CD8-positive, alpha-beta memory T cell (primary cell): ENCODE data around the gene TEX22. TPM values are rescaled to one million over a fixed set of nuclear protein-coding genes. Genes with fewer than 3 reads are reported as not detected.
A peak's percentile ranks its signal among the peaks of the same experiment; 100 is the strongest.

Source experiments
- CTCF ChIA-PET: fragments of 350-600 bp; sonication (Branson Sonifier 250); formaldehyde crosslinking; loops from one replicate; lab custom pipeline; 2021; ENCODE audit warnings: antibody characterized with exemption; lab: Charles Lee
- POLR2A ChIA-PET: fragments of 350-600 bp; sonication (Branson Sonifier 250); formaldehyde crosslinking; loops from one replicate; lab custom pipeline; 2021; ENCODE audit warnings: antibody characterized with exemption; lab: Charles Lee
- DNase-seq, 5 donors: peaks; one replicate each; pipeline versions ENCODE4 v3.0.0 to v3.0.0-alpha.2; 2020 to 2022; ENCODE audit warnings: mixed read lengths in 1 of 5
- H3K27ac ChIP-seq: one replicate; pipeline ENCODE4 v1.7.0; 2013; ENCODE audit warnings: low read depth, mild to moderate bottlenecking, low read length, moderate library complexity
- H3K27me3 ChIP-seq: 2 replicates; pipeline ENCODE4 v1.7.0; 2013; ENCODE audit warnings: low read length, mild to moderate bottlenecking; ENCODE audit not compliant: insufficient read depth, poor library complexity, severe bottlenecking
- H3K36me3 ChIP-seq: 2 replicates; pipeline ENCODE4 v1.7.0; 2013; ENCODE audit warnings: mild to moderate bottlenecking, low read length, moderate library complexity; ENCODE audit not compliant: insufficient read depth
- H3K4me1 ChIP-seq: 2 replicates; pipeline ENCODE4 v1.7.0; 2013; ENCODE audit warnings: mild to moderate bottlenecking, low read length, moderate library complexity; ENCODE audit not compliant: insufficient read depth
- H3K4me3 ChIP-seq: 2 replicates; pipeline ENCODE4 v1.7.0; 2013; ENCODE audit warnings: mild to moderate bottlenecking, low read length
- H3K9me3 ChIP-seq: 2 replicates; pipeline ENCODE4 v1.7.0; 2013; ENCODE audit warnings: mild to moderate bottlenecking, low read length
- H3K27ac Mint-ChIP-seq, 8 donors: one replicate each; pipeline ENCODE4 v1.8.0; 2020 to 2021; ENCODE audit warnings: mixed read lengths in 8 of 8, mild to moderate bottlenecking in 6 of 8, inconsistent platforms in 3 of 8, moderate library complexity in 3 of 8
- H3K27me3 Mint-ChIP-seq, 2 donors: one replicate each; pipeline ENCODE4 v1.8.0; 2020 to 2021; ENCODE audit warnings: mixed read lengths in 2 of 2, mild to moderate bottlenecking in 1 of 2, moderate library complexity in 1 of 2
- H3K36me3 Mint-ChIP-seq, 3 donors: one replicate each; pipeline ENCODE4 v1.8.0; 2020 to 2021; ENCODE audit warnings: mixed read lengths in 3 of 3, inconsistent platforms in 1 of 3, mild to moderate bottlenecking in 1 of 3
- H3K4me1 Mint-ChIP-seq, 3 donors: one replicate each; pipeline ENCODE4 v1.8.0; 2020 to 2021; ENCODE audit warnings: mixed read lengths in 3 of 3, inconsistent platforms in 1 of 3, mild to moderate bottlenecking in 1 of 3
- H3K4me3 Mint-ChIP-seq, 7 donors: one replicate each; pipeline ENCODE4 v1.8.0; 2020 to 2021; ENCODE audit warnings: mixed read lengths in 7 of 7, mild to moderate bottlenecking in 6 of 7, moderate library complexity in 4 of 7, inconsistent platforms in 2 of 7
- H3K9me3 Mint-ChIP-seq, 5 donors: one replicate each; pipeline ENCODE4 v1.8.0; 2020 to 2022; ENCODE audit warnings: mixed read lengths in 5 of 5, mild to moderate bottlenecking in 3 of 5, moderate library complexity in 2 of 5, inconsistent platforms in 1 of 5
- polyA plus RNA-seq: library from polyadenylated mRNA; unstranded; fragments of 300-500 nt; fragmentation: Illumina TruSeq; gene quantifications from one replicate; pipeline ENCODE4 v1.2.3, GENCODE V29; 2021
- total RNA-seq, 2 experiments: library from RNA; stranded (reverse); gene quantifications; one replicate each; pipeline ENCODE4 v1.2.3, GENCODE V29; 2021

The TEX22 gene
- total and polyA plus RNA-seq, 3 experiments from 2014 or later = 0.08 to 2.9 (median 1.4) TPM

DNA sequence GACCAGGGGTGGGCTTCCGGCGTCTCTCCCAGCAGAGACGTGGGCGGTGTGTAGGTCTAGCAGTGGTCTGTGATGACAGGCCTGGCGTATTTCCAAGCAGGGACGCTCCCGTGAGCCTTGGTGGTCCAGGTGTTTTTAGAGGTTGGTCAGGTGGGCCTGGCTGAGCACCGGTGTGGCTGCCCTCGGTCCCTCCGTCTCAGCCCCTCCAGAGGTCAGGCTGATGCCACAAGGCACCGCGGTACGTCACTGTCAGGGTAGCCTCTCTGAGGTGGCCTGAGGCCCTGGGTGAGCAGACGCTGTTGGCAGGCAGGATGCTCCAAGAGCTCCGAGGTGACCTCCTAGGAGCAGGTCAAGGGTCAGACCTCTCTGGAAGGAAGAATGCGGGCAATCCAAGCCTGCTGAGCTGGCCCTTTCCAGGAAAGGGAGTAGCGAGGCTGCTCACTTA is 34.8 kb downstream of the TEX22 start:
- H3K27me3 ChIP-seq = no peaks in the 10 kb centered on the region
- Mint-ChIP-seq H3K9me3 (no peaks in the 10 kb centered on the region), H3K27ac (peak overlapping the region in 1 of 8 donors; percentile 26), H3K36me3 (peaks cover 2 to 23% (median 7%) of the 10 kb centered on the region in 3 donors), H3K4me3 (no peak overlapping the region), H3K4me1 (peaks cover 13 to 25% (median 23%) of the 10 kb centered on the region in 3 donors), H3K27me3 (no peaks in the 10 kb centered on the region)
- H3K4me3 ChIP-seq = no peak overlapping the region
- no peaks in the 10 kb centered on the region for H3K9me3 ChIP-seq
- no peak overlapping the region for H3K27ac ChIP-seq
- ChIA-PET POLR2A (no interaction called here), CTCF (no interaction called here)
- no peaks in the 10 kb centered on the region for H3K36me3 ChIP-seq
- no peak for DNase-seq
- no peaks in the 10 kb centered on the region for H3K4me1 ChIP-seq

- Mint-ChIP-seq H3K4me3 (no peak overlapping the region), H3K27me3 (no peaks in the 10 kb centered on the region), H3K36me3 (peaks cover 0 to 9% (median 2%) of the 10 kb centered on the region in 3 donors), H3K27ac (no peak overlapping the region), H3K4me1 (peaks cover 9 to 20% (median 17%) of the 10 kb centered on the region in 3 donors), H3K9me3 (no peaks in the 10 kb centered on the region)
- Histone ChIP-seq H3K27ac (no peak overlapping the region), H3K4me3 (no peak overlapping the region), H3K9me3 (no peaks in the 10 kb centered on the region), H3K27me3 (no peaks in the 10 kb centered on the region), H3K36me3 (no peaks in the 10 kb centered on the region), H3K4me1 (no peaks in the 10 kb centered on the region)
- ChIA-PET POLR2A (no interaction called here), CTCF (interaction anchor here (2.2 kb wide), 1 partner anchor 45 kb away, joined by 4 read pairs; no protein-coding TSS in a partner anchor)
- no peak for DNase-seq
Observed at GRCh38 chr14:105436402-105436801, 38.1 kb downstream of the TEX22 start.

DNA sequence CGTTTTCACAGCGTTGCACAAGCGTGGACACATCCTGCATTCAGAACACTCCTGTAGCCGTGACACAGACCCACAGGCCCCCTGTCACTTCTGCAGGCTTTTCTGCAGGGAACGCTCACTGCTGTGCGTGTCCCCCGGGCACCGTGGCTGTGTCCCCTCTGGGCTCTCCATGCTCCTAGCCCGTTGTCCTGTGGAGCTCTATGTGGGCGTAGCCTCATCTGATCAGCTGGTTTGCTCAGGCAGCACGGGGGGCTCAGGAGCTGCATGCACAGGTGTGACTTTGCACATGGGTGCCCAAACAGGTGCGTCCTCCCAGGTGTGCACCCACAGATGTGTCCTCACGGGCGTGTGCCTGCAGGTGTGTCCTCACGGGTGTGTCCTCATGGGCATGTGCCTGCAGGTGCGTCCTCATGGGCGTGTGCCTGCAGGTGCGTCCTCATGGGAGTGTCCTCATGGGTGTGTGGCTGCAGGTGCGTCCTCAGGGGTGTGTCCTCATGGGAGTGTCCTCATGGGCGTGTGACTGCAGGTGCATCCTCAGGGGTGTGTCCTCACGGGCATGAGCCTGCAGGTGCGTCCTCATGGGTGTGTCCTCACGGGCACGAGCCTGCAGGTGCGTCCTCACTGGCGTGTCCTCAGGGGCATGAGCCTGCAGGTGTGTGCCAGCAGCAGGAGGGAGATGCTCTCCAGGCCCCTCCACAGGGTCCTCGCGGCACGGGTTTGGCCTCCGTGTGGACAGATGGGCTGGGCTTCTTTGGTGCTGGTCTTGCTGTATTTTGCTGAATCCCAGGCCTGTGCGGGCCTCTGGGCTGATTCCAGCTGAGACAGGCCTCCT is 38.8 kb downstream of the TEX22 start:
- peaks cover 12 to 24% (median 17%) of the 10 kb centered on the region in 3 donors for H3K4me1 Mint-ChIP-seq
- CTCF ChIA-PET = interaction anchor here (1.3 kb wide), 1 partner anchor 33 kb away, joined by 4 read pairs; no protein-coding TSS in a partner anchor
- no peak for DNase-seq
- H3K27ac Mint-ChIP-seq = no peak overlapping the region
- H3K9me3 ChIP-seq = no peaks in the 10 kb centered on the region
- H3K4me3 Mint-ChIP-seq = no peak overlapping the region
- H3K36me3 Mint-ChIP-seq = peaks cover 0 to 14% (median 4%) of the 10 kb centered on the region in 3 donors
- no peaks in the 10 kb centered on the region for H3K36me3 ChIP-seq
- no peaks in the 10 kb centered on the region for H3K4me1 ChIP-seq
- no peaks in the 10 kb centered on the region for H3K9me3 Mint-ChIP-seq
- H3K4me3 ChIP-seq = no peak overlapping the region
- H3K27ac ChIP-seq = no peak overlapping the region
- H3K27me3 ChIP-seq = no peaks in the 10 kb centered on the region
- POLR2A ChIA-PET = no interaction called here
- H3K27me3 Mint-ChIP-seq = no peaks in the 10 kb centered on the region

- ChIA-PET CTCF (interaction anchor here (1.3 kb wide), 1 partner anchor 32 kb away, joined by 4 read pairs; no protein-coding TSS in a partner anchor), POLR2A (interaction anchor here (0.6 kb wide), 1 partner anchor 9 kb away, joined by 3 read pairs; no protein-coding TSS in a partner anchor)
- DNase-seq = no peak
- Histone ChIP-seq H3K9me3 (no peaks in the 10 kb centered on the region), H3K27me3 (no peaks in the 10 kb centered on the region), H3K27ac (no peak overlapping the region), H3K4me3 (no peak overlapping the region), H3K4me1 (no peaks in the 10 kb centered on the region), H3K36me3 (no peaks in the 10 kb centered on the region)
- H3K36me3 Mint-ChIP-seq = peaks cover 0 to 21% (median 4%) of the 10 kb centered on the region in 3 donors
- peaks cover 12 to 24% (median 17%) of the 10 kb centered on the region in 3 donors for H3K4me1 Mint-ChIP-seq
- no peaks in the 10 kb centered on the region for H3K9me3 Mint-ChIP-seq
- no peak overlapping the region for H3K4me3 Mint-ChIP-seq
- no peak overlapping the region for H3K27ac Mint-ChIP-seq
- no peaks in the 10 kb centered on the region for H3K27me3 Mint-ChIP-seq
Observed at GRCh38 chr14:105437723-105438500, 39.6 kb downstream of the TEX22 start.

DNA sequence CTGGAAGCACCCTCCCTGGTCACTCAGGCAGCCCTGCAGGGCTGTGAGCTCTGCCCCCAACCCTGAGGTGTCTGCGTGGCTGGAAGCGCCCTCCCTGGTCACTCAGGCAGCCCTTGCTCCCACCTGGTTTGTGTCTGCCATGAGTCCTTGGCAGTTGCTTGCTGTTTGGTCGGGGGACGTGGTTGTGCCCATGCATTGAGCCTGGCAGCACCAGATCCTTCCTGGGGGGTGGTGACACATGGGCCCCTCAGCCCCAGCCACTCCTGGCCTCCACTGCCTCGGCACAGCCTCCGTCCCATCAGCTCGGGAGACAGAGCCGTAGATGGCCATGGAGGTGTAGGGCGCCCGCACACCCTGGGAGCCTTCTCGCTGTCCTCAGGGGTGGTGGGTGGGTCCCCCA is 40.8 kb downstream of the TEX22 start:
- no peaks in the 10 kb centered on the region for H3K36me3 ChIP-seq
- Mint-ChIP-seq H3K36me3 (peaks cover 0 to 23% (median 4%) of the 10 kb centered on the region in 3 donors), H3K27me3 (no peaks in the 10 kb centered on the region), H3K9me3 (no peaks in the 10 kb centered on the region), H3K4me3 (no peak overlapping the region), H3K27ac (no peak overlapping the region), H3K4me1 (peaks cover 12 to 20% (median 17%) of the 10 kb centered on the region in 3 donors)
- no peaks in the 10 kb centered on the region for H3K4me1 ChIP-seq
- no peaks in the 10 kb centered on the region for H3K9me3 ChIP-seq
- H3K27me3 ChIP-seq = no peaks in the 10 kb centered on the region
- no peak for DNase-seq
- H3K4me3 ChIP-seq = no peak overlapping the region
- no peak overlapping the region for H3K27ac ChIP-seq
- ChIA-PET CTCF (no interaction called here), POLR2A (no interaction called here)

DNA sequence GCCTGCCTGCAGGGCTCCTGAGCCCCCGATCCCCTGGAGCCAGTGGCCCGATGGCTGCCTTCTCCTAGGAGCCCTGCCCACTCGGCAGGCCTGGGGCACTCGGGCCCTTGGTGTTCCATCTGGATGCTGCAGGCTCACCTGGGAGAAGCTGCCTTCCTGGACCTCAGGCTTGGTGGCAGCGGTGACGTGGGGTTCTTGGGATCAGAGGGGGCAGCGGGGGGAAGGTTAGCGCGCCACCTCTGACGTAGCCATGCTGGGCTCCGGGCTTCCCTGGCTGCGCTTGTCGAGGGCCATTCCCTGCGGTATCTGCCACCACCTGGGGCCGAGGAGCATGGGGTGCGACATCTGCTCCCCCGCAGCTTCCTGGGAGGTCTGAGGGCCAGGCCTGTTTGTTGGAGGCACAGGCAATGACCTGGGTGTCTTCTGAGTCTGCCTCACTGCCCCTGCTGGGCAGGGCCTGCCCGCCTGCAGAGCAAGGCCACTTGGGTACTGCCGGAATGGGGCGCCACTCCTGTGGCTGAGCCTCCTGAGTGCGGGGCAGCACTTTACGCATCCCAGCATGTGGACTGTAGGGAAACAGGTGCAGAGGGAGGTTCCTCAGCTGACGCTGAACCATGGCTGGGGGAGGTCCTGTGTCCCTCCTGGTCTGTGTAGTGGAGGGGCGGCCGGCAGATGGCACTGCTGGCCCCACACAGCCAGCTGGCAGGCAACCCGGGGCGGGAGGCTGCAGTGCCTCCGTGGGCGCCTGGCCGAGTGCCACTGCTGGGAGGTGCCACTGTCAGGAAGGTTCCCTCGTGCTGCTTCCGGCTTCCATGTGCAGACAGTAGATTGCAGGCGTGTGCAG is 41.6 kb downstream of the TEX22 start:
- no peaks in the 10 kb centered on the region for H3K9me3 Mint-ChIP-seq

DNA sequence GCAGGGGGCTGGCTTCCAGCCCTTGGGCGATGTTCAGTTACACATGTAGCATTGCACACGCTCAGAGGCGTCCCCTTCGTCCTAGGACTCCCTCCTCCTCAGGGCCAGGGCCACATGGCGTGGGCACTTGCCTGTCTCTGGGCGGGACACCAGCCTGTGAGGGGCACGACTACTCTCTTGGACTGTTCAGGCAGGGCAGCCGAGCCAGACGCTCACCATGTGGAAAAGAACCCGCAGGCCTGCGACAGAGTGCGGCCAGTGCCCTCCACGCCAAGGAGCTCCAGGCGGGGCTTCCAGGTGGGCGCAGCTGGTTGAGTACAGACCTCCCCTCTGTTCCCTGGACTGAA is 42.2 kb downstream of the TEX22 start:
- Histone ChIP-seq H3K36me3 (no peaks in the 10 kb centered on the region), H3K27me3 (no peaks in the 10 kb centered on the region), H3K4me3 (no peak overlapping the region), H3K9me3 (no peaks in the 10 kb centered on the region), H3K4me1 (no peaks in the 10 kb centered on the region), H3K27ac (no peak overlapping the region)
- H3K4me1 Mint-ChIP-seq = peaks cover 7 to 13% (median 8%) of the 10 kb centered on the region in 3 donors
- no peak for DNase-seq
- H3K27ac Mint-ChIP-seq = no peak overlapping the region
- H3K4me3 Mint-ChIP-seq = no peak overlapping the region
- no peaks in the 10 kb centered on the region for H3K9me3 Mint-ChIP-seq
- POLR2A ChIA-PET = no interaction called here
- peaks cover 0 to 22% (median 4%) of the 10 kb centered on the region in 3 donors for H3K36me3 Mint-ChIP-seq
- no peaks in the 10 kb centered on the region for H3K27me3 Mint-ChIP-seq
- CTCF ChIA-PET = no interaction called here

More for the DNA sequence above, 41.6 kb downstream of the TEX22 start:
- Histone ChIP-seq H3K4me1 (no peaks in the 10 kb centered on the region), H3K4me3 (no peak overlapping the region), H3K36me3 (no peaks in the 10 kb centered on the region), H3K9me3 (no peaks in the 10 kb centered on the region), H3K27me3 (no peaks in the 10 kb centered on the region), H3K27ac (no peak overlapping the region)
- H3K4me3 Mint-ChIP-seq = no peak overlapping the region
- peaks cover 10 to 17% (median 14%) of the 10 kb centered on the region in 3 donors for H3K4me1 Mint-ChIP-seq
- no peaks in the 10 kb centered on the region for H3K27me3 Mint-ChIP-seq
- ChIA-PET POLR2A (no interaction called here), CTCF (no interaction called here)
- H3K36me3 Mint-ChIP-seq = peaks cover 0 to 23% (median 4%) of the 10 kb centered on the region in 3 donors
- H3K27ac Mint-ChIP-seq = no peak overlapping the region
- no peak for DNase-seq
